IMR-90 (cell line): Measurements from ENCODE around the gene FREM3. TPM values are rescaled to one million over a fixed set of nuclear protein-coding genes. Genes with fewer than 3 reads are reported as not detected.

Source experiments
- ATAC-seq: fragments of 200-7000 bp; cut with Tn5 transposase; 2 replicates; pipeline ENCODE4 v1.9.1; 2020; ENCODE audit warnings: low read depth, mild to moderate bottlenecking, moderate library complexity
- BruUV-seq: library from RNA; stranded (reverse); fragments of 400-500 nt; replicated peaks from 2 replicates; lab custom pipeline; 2021; lab: Mats Ljungman, UMichigan
- CTCF ChIA-PET: fragments of 300-600 bp; formaldehyde crosslinking; extraction: SDS; loops from one replicate; lab custom pipeline; 2021; ENCODE audit warnings: antibody characterized with exemption; lab: Yijun Ruan, JAX
- POLR2A ChIA-PET: fragments of 300-600 bp; sonication (Branson Sonifier 250); formaldehyde crosslinking; loops from one replicate; lab custom pipeline; 2022; ENCODE audit warnings: antibody characterized with exemption; ENCODE audit not compliant: unreplicated experiment; lab: Charles Lee
- DNase-seq: peaks from one replicate; pipeline ENCODE4 v3.0.0; 2013
- H2AFZ ChIP-seq: replicated peaks from 2 replicates; pipeline ENCODE3; 2013; ENCODE audit warnings: low read length, mild to moderate bottlenecking; ENCODE audit not compliant: poor library complexity
- H2AK5ac ChIP-seq: 2 replicates; pipeline ENCODE4 v1.6.1; 2013; ENCODE audit warnings: low read depth, low read length, inconsistent platforms
- H2AK9ac ChIP-seq: replicated peaks from 2 replicates; pipeline ENCODE3; 2013; ENCODE audit warnings: mild to moderate bottlenecking, low read depth, low read length, moderate library complexity; ENCODE audit not compliant: poor library complexity
- H2BK120ac ChIP-seq: 2 replicates; pipeline ENCODE4 v1.6.1; 2013; ENCODE audit warnings: low read depth, low read length, inconsistent platforms
- H2BK15ac ChIP-seq: 3 replicates; pipeline ENCODE4 v1.6.1; 2013; ENCODE audit warnings: low read depth, low read length, inconsistent platforms
- H2BK20ac ChIP-seq: 2 replicates; pipeline ENCODE4 v1.6.1; 2013; ENCODE audit warnings: low read depth, mild to moderate bottlenecking, inconsistent platforms, low read length, moderate library complexity
- H2BK5ac ChIP-seq: 2 replicates; pipeline ENCODE4 v1.6.1; 2013; ENCODE audit warnings: mild to moderate bottlenecking, low read depth, low read length, inconsistent platforms; ENCODE audit not compliant: poor library complexity, severe bottlenecking
- H3K14ac ChIP-seq: replicated peaks from 2 replicates; pipeline ENCODE4 v1.6.1; 2013; ENCODE audit warnings: low read depth, low read length, inconsistent platforms
- H3K18ac ChIP-seq: 2 replicates; pipeline ENCODE4 v1.6.1; 2013; ENCODE audit warnings: low read depth, low read length, control low read depth
- H3K23ac ChIP-seq: 2 replicates; pipeline ENCODE4 v1.6.1; 2013; ENCODE audit warnings: low read depth, low read length, inconsistent platforms
- H3K27ac ChIP-seq: 2 replicates; pipeline ENCODE4 v1.5.1; 2013; ENCODE audit warnings: mild to moderate bottlenecking, control low read depth, low read length; ENCODE audit not compliant: insufficient read depth
- H3K27me3 ChIP-seq: 2 replicates; pipeline ENCODE4 v1.6.1; 2013; ENCODE audit warnings: low read length; ENCODE audit not compliant: control insufficient read depth, insufficient read depth
- H3K36me3 ChIP-seq: 2 replicates; pipeline ENCODE4 v1.6.1; 2013; ENCODE audit warnings: low read length, mixed read lengths; ENCODE audit not compliant: control insufficient read depth, insufficient read depth
- H3K4ac ChIP-seq: 2 replicates; pipeline ENCODE4 v1.6.1; 2013; ENCODE audit warnings: low read depth, low read length, inconsistent platforms
- H3K4me1 ChIP-seq: 2 replicates; pipeline ENCODE4 v1.6.1; 2013; ENCODE audit warnings: low read length, mixed read lengths; ENCODE audit not compliant: control insufficient read depth, insufficient read depth
- H3K4me2 ChIP-seq: 2 replicates; pipeline ENCODE4 v1.6.1; 2013; ENCODE audit warnings: low read depth, mild to moderate bottlenecking, control low read depth, low read length, moderate library complexity
- H3K4me3 ChIP-seq: 2 replicates; pipeline ENCODE4 v1.5.1; 2013; ENCODE audit warnings: low read depth, mild to moderate bottlenecking, control low read depth, low read length, moderate library complexity; ENCODE audit not compliant: insufficient read depth
- H3K56ac ChIP-seq: 2 replicates; pipeline ENCODE4 v1.6.1; 2013; ENCODE audit warnings: low read length, inconsistent platforms; ENCODE audit not compliant: insufficient read depth; ENCODE audit errors: extremely low read depth
- H3K79me1 ChIP-seq, 2 experiments: 2 replicates each; pipeline ENCODE4 v1.6.1; 2013; ENCODE audit warnings: low read length in 2 of 2, inconsistent platforms in 1 of 2, low read depth in 1 of 2
- H3K9ac ChIP-seq: 2 replicates; pipeline ENCODE4 v1.6.1; 2013; ENCODE audit warnings: low read depth, low read length, control low read depth
- H3K9me1 ChIP-seq: 2 replicates; pipeline ENCODE4 v1.6.1; 2013; ENCODE audit warnings: low read length, inconsistent platforms; ENCODE audit not compliant: insufficient read depth
- H3K9me3 ChIP-seq: 2 replicates; pipeline ENCODE4 v1.6.1; 2013; ENCODE audit warnings: low read length; ENCODE audit not compliant: control insufficient read depth, insufficient read depth
- H4K20me1 ChIP-seq: 2 replicates; pipeline ENCODE4 v1.6.1; 2013; ENCODE audit warnings: low read length, inconsistent platforms; ENCODE audit not compliant: insufficient read depth
- H4K5ac ChIP-seq: 2 replicates; pipeline ENCODE4 v1.6.1; 2013; ENCODE audit warnings: mild to moderate bottlenecking, low read depth, low read length, control low read depth
- H4K8ac ChIP-seq, 2 experiments: 2 replicates each; pipeline ENCODE4 v1.6.1; 2013; ENCODE audit warnings: low read depth in 2 of 2, low read length in 2 of 2, control low read depth in 1 of 2, inconsistent platforms in 1 of 2
- H4K91ac ChIP-seq: 2 replicates; pipeline ENCODE4 v1.6.1; 2013; ENCODE audit warnings: low read depth, low read length, inconsistent platforms; ENCODE audit not compliant: insufficient read depth
- BHLHE40 ChIP-seq: fragments of 150-350 bp; IDR thresholded peaks from 2 replicates; pipeline ENCODE4 v1.6.1; 2016; ENCODE audit warnings: mild to moderate bottlenecking, low read depth, low read length
- CEBPB ChIP-seq: IDR thresholded peaks from 2 replicates; pipeline ENCODE4 v1.6.1; 2012; ENCODE audit warnings: low read depth, low read length, improper control_type of control experiment
- CHD1 ChIP-seq: IDR thresholded peaks from 2 replicates; pipeline ENCODE4 v1.6.1; 2012; ENCODE audit warnings: low read depth, low read length, improper control_type of control experiment
- CTCF ChIP-seq: conservative IDR thresholded peaks from 2 replicates; pipeline ENCODE4 v1.5.1; 2012; ENCODE audit warnings: mild to moderate bottlenecking, low read depth, low read length, improper control_type of control experiment
- ELK1 ChIP-seq: fragments of 150-350 bp; IDR thresholded peaks from 2 replicates; pipeline ENCODE4 v1.6.1; 2016; ENCODE audit warnings: low read depth, mild to moderate bottlenecking, low read length, moderate library complexity, borderline replicate concordance
- FOS ChIP-seq: fragments of 150-350 bp; IDR thresholded peaks from 2 replicates; pipeline ENCODE4 v1.6.1; 2016; ENCODE audit warnings: low read depth, low read length
- MAFK ChIP-seq: IDR thresholded peaks from 2 replicates; pipeline ENCODE4 v1.6.1; 2012; ENCODE audit warnings: low read depth, low read length, improper control_type of control experiment
- MAZ ChIP-seq: IDR thresholded peaks from 2 replicates; pipeline ENCODE4 v1.6.1; 2012; ENCODE audit warnings: low read depth, mild to moderate bottlenecking, low read length, improper control_type of control experiment, moderate library complexity, borderline replicate concordance
- MXI1 ChIP-seq: IDR thresholded peaks from 2 replicates; pipeline ENCODE4 v1.6.1; 2012; ENCODE audit warnings: low read depth, mild to moderate bottlenecking, low read length, moderate library complexity, borderline replicate concordance
- NFE2L2 ChIP-seq: fragments of 150-350 bp; IDR thresholded peaks from 2 replicates; pipeline ENCODE4 v1.6.1; 2016; ENCODE audit warnings: low read depth, mild to moderate bottlenecking, low read length
- POLR2A ChIP-seq: IDR thresholded peaks from 2 replicates; pipeline ENCODE4 v1.6.1; 2012; ENCODE audit warnings: mild to moderate bottlenecking, low read depth, low read length
- RAD21 ChIP-seq: IDR thresholded peaks from 2 replicates; pipeline ENCODE4 v1.6.1; 2012; ENCODE audit warnings: low read length, improper control_type of control experiment
- RCOR1 ChIP-seq: IDR thresholded peaks from 2 replicates; pipeline ENCODE4 v1.6.1; 2012; ENCODE audit warnings: mild to moderate bottlenecking, low read length, improper control_type of control experiment; ENCODE audit not compliant: insufficient replicate concordance
- RFX5 ChIP-seq: IDR thresholded peaks from 2 replicates; pipeline ENCODE4 v1.8.0; 2012; ENCODE audit warnings: low read depth, mild to moderate bottlenecking, low read length, moderate library complexity
- SMC3 ChIP-seq: fragments of 150-350 bp; IDR thresholded peaks from 2 replicates; pipeline ENCODE4 v1.6.1; 2016; ENCODE audit warnings: low read depth, mild to moderate bottlenecking, antibody characterized with exemption, low read length, moderate library complexity
- USF2 ChIP-seq: fragments of 150-350 bp; IDR thresholded peaks from 2 replicates; pipeline ENCODE4 v1.6.1; 2017; ENCODE audit warnings: mild to moderate bottlenecking, antibody characterized with exemption, low read length, low read depth
- dilution Hi-C: fragments of 300-500 bp; cut with HindIII; formaldehyde crosslinking; loops from one replicate; pipeline ENCODE4 v1.14.3; 2018; ENCODE audit warnings: low sequenced_read_pairs; ENCODE audit not compliant: unreplicated experiment
- in situ Hi-C: fragments of 300-500 bp; cut with MboI; formaldehyde crosslinking; loops from 3 replicates; pipeline ENCODE4 v1.14.3; 2019; ENCODE audit warnings: low sequenced_read_pairs, inconsistent platforms, mixed read lengths
- intact Hi-C: fragments of 100-400 bp; cut with micrococcal nuclease; formaldehyde crosslinking; loops from 2 replicates; pipeline ENCODE4 v1.10.0; 2022
- polyA plus RNA-seq, 3 experiments: library from polyadenylated mRNA; depleted of rRNA; stranded (reverse); fragments of >200 nt; gene quantifications; 2 replicates each; pipeline ENCODE4 v1.2.3, GENCODE V29; 2012; ENCODE audit warnings: low replicate concordance in 1 of 3
- total RNA-seq: library from RNA; depleted of rRNA; stranded (reverse); fragments of >200 nt; gene quantifications from 2 replicates; pipeline ENCODE4 v1.2.3, GENCODE V29; 2012

Gene FREM3
- total and polyA plus RNA-seq, 2 of the 4 experiments (the other 2 are of a cell fraction): not detected

- Histone ChIP-seq H3K23ac (no peak overlapping the region), H2BK120ac (peak overlapping the region; percentile 39; the same call in 1 of the 2 replicates), H3K36me3 (no peaks in the 10 kb centered on the region), H3K14ac (no peak overlapping the region), H2BK15ac (no peak overlapping the region), H4K20me1 (no peaks in the 10 kb centered on the region), H3K4me1 (peaks cover 3% of the 10 kb centered on the region; the same call in 1 of the 2 replicates), H4K91ac (no peak overlapping the region; the same call in 1 of the 2 replicates), H4K8ac (no peak overlapping the region), H3K27me3 (no peaks in the 10 kb centered on the region), H3K9me1 (no peaks in the 10 kb centered on the region), H3K18ac (peak overlapping the region; percentile 35; the same call in 1 of the 2 replicates), H2AK5ac (no peak overlapping the region), H2AFZ (no peak overlapping the region), H2BK5ac (no peak overlapping the region), H2BK20ac (no peak overlapping the region), H3K27ac (no peak overlapping the region), H3K9ac (no peak overlapping the region), H4K5ac (peak overlapping the region; percentile 36; the same call in 1 of the 2 replicates), H2AK9ac (no peak overlapping the region), H3K56ac (no peak overlapping the region), H3K4me3 (no peak overlapping the region), H3K4ac (no peak overlapping the region), H3K9me3 (no peaks in the 10 kb centered on the region), H3K79me1 (no peaks in the 10 kb centered on the region), H3K4me2 (peak overlapping the region; percentile 50; the same call in 1 of the 2 replicates)
- no TSS peak for BruUV-seq
- ATAC-seq (peak; percentile 62), DNase-seq (peak; percentile 42)
- dilution Hi-C loops (no loop called here), in situ Hi-C loops (no loop called here), intact Hi-C loops (no loop called here)
- ChIA-PET POLR2A (no interaction called here), CTCF (no interaction called here)
- TF ChIP-seq FOS (no peak), RAD21 (no peak), RFX5 (no peak), BHLHE40 (no peak), MXI1 (no peak), CEBPB (no peak), CHD1 (no peak), ELK1 (no peak), USF2 (no peak), NFE2L2 (no peak), MAFK (no peak), MAZ (no peak), RCOR1 (no peak), POLR2A (no peak), CTCF (no peak), SMC3 (no peak)
Observed at GRCh38 chr4:143586080-143586479, 114.4 kb downstream of the FREM3 start.
